HG03159 (cell line): ENCODE results near the gene TSR1.

ENCODE experiments used
- ATAC-seq: cut with Tn5 transposase; IDR thresholded peaks from one replicate; pipeline ENCODE4 v1.9.1; 2021; ENCODE audit warnings: mild to moderate bottlenecking, moderate library complexity; ENCODE audit not compliant: unreplicated experiment

TSR1 gene

GRCh38 chr17:2336215-2336851 is at the start of gene TSR1:
TSR1 (minus strand) TSS chr17:2336457; CDS start chr17:2336427, 30 bp downstream.
- ATAC-seq, result peak; percentile 85

GRCh38 chr17:2385240-2386210 is 49.3 kb upstream of the TSR1 start:
- ATAC-seq, result no peak

- ATAC-seq, result no peak
These were observed 48.3 kb upstream of the TSR1 start for GRCh38 chr17:2384439-2385127.

- no peak for ATAC-seq
These were observed 47.4 kb upstream of the TSR1 start for GRCh38 chr17:2383628-2384167.

- ATAC-seq, result no peak
These were observed 44.8 kb upstream of the TSR1 start for GRCh38 chr17:2380950-2381649.

GRCh38 chr17:2380226-2380922 is 44.1 kb upstream of the TSR1 start:
- ATAC-seq, result no peak

GRCh38 chr17:2379489-2380225 is 43.4 kb upstream of the TSR1 start:
- no peak for ATAC-seq

- no peak for ATAC-seq
These were observed 42.6 kb upstream of the TSR1 start for GRCh38 chr17:2378905-2379304.

GRCh38 chr17:2377659-2378058 is 41.4 kb upstream of the TSR1 start:
- ATAC-seq, result no peak

GRCh38 chr17:2376107-2376506 is 39.9 kb upstream of the TSR1 start:
- ATAC-seq, result no peak

- ATAC-seq, result no peak
These were observed 39.1 kb upstream of the TSR1 start for GRCh38 chr17:2375406-2375805.

GRCh38 chr17:2374549-2375285 is 38.5 kb upstream of the TSR1 start:
- ATAC-seq, result no peak

GRCh38 chr17:2373179-2373578 is 36.9 kb upstream of the TSR1 start:
- no peak for ATAC-seq

- ATAC-seq, result no peak
These were observed 36.4 kb upstream of the TSR1 start for GRCh38 chr17:2372681-2373080.

- ATAC-seq, result no peak
These were observed 35.9 kb upstream of the TSR1 start for GRCh38 chr17:2372180-2372579.

GRCh38 chr17:2371183-2372130 is 35.2 kb upstream of the TSR1 start:
- ATAC-seq, result no peak

- ATAC-seq, result no peak
These were observed 33.9 kb upstream of the TSR1 start for GRCh38 chr17:2370211-2370589.
